ENCODE results near the gene POLR3A. TPM values are rescaled to one million over a fixed set of nuclear protein-coding genes. Genes with fewer than 3 reads are reported as not detected.

The POLR3A gene
- polyA plus RNA-seq, 1 donor from 2014 or later, result 15.6 TPM

GRCh38 chr10:78059906-78060702, 30.8 kb upstream of the POLR3A start:
- no peak overlapping the region for H2AFZ ChIP-seq (ENCODE audit: low read depth, low read length)
- no peaks in the 10 kb centered on the region for H3K36me3 ChIP-seq (ENCODE audit: insufficient read depth, low read length)
- TF ChIP-seq EZH2 (IDR thresholded peaks at IDR 0.05; ENCODE audit: borderline replicate concordance, insufficient read depth, low read length, poor library complexity, severe bottlenecking), result no peak
- no peak for TF ChIP-seq EP300 (conservative IDR thresholded peaks at IDR 0.05; ENCODE audit: poor library complexity, severe bottlenecking)
- TF ChIP-seq RAD21 (conservative IDR thresholded peaks at IDR 0.05), result no peak
- no peak for TF ChIP-seq REST (IDR thresholded peaks at IDR 0.05; ENCODE audit: borderline replicate concordance)
- TF ChIP-seq MXI1 (conservative IDR thresholded peaks at IDR 0.05; ENCODE audit: poor library complexity, severe bottlenecking), result no peak
- no peak for TF ChIP-seq POLR2AphosphoS5 (IDR thresholded peaks at IDR 0.05)
- TF ChIP-seq SMC3 (conservative IDR thresholded peaks at IDR 0.05; ENCODE audit: poor library complexity), result no peak
- no peak for TF ChIP-seq CTCF (IDR thresholded peaks at IDR 0.05; ENCODE audit: poor library complexity, severe bottlenecking)
- TF ChIP-seq TAF1 (IDR thresholded peaks at IDR 0.05; ENCODE audit: low read depth), result no peak
- H3K9ac ChIP-seq (ENCODE audit: low read length), result no peak overlapping the region
- H3K27ac ChIP-seq (ENCODE audit: low read length), result no peak overlapping the region
- H3F3A ChIP-seq (ENCODE audit: insufficient read depth, low read length, poor library complexity, severe bottlenecking), result no peaks in the 10 kb centered on the region
- H3K79me2 ChIP-seq (replicated peaks; ENCODE audit: insufficient read depth, low read length), result no peaks in the 10 kb centered on the region
- H3K9me2 ChIP-seq (ENCODE audit: insufficient read depth, low read length), result no peaks in the 10 kb centered on the region
- no peaks in the 10 kb centered on the region for H3K27me3 ChIP-seq (ENCODE audit: insufficient read depth, low read depth, low read length)
- H4K20me1 ChIP-seq (ENCODE audit: insufficient read depth), result no peaks in the 10 kb centered on the region
- no peak overlapping the region for H3K4me3 ChIP-seq (ENCODE audit: low read length)
- H3K4me2 ChIP-seq (ENCODE audit: low read length), result no peak overlapping the region
- no peaks in the 10 kb centered on the region for H3K9me3 ChIP-seq (ENCODE audit: low read length)

- Histone ChIP-seq H3K27me3 (ENCODE audit: insufficient read depth, low read depth, low read length) (no peaks in the 10 kb centered on the region), H3K36me3 (ENCODE audit: insufficient read depth, low read length) (no peaks in the 10 kb centered on the region), H3K4me3 (ENCODE audit: low read length) (no peak overlapping the region), H3K9me2 (ENCODE audit: insufficient read depth, low read length) (no peaks in the 10 kb centered on the region), H3K79me2 (replicated peaks; ENCODE audit: insufficient read depth, low read length) (no peaks in the 10 kb centered on the region), H2AFZ (ENCODE audit: low read depth, low read length) (no peak overlapping the region), H4K20me1 (ENCODE audit: insufficient read depth) (no peaks in the 10 kb centered on the region), H3F3A (ENCODE audit: insufficient read depth, low read length, poor library complexity, severe bottlenecking) (no peaks in the 10 kb centered on the region), H3K27ac (ENCODE audit: low read length) (no peak overlapping the region), H3K4me2 (ENCODE audit: low read length) (no peak overlapping the region), H3K9ac (ENCODE audit: low read length) (no peak overlapping the region), H3K9me3 (ENCODE audit: low read length) (no peaks in the 10 kb centered on the region)
- no peak for TF ChIP-seq POLR2AphosphoS5 (IDR thresholded peaks at IDR 0.05)
- no peak for TF ChIP-seq SMC3 (conservative IDR thresholded peaks at IDR 0.05; ENCODE audit: poor library complexity)
- no peak for TF ChIP-seq TAF1 (IDR thresholded peaks at IDR 0.05; ENCODE audit: low read depth)
- no peak for TF ChIP-seq RAD21 (conservative IDR thresholded peaks at IDR 0.05)
- no peak for TF ChIP-seq EP300 (conservative IDR thresholded peaks at IDR 0.05; ENCODE audit: poor library complexity, severe bottlenecking)
- no peak for TF ChIP-seq REST (IDR thresholded peaks at IDR 0.05; ENCODE audit: borderline replicate concordance)
- TF ChIP-seq MXI1 (conservative IDR thresholded peaks at IDR 0.05; ENCODE audit: poor library complexity, severe bottlenecking), result no peak
- no peak for TF ChIP-seq EZH2 (IDR thresholded peaks at IDR 0.05; ENCODE audit: borderline replicate concordance, insufficient read depth, low read length, poor library complexity, severe bottlenecking)
- TF ChIP-seq CTCF (IDR thresholded peaks at IDR 0.05; ENCODE audit: poor library complexity, severe bottlenecking), result no peak
Observed at GRCh38 chr10:78058562-78058961, 29.2 kb upstream of the POLR3A start.

All from neural cell (in vitro differentiated cells).